Measurements from ENCODE around the gene F10. TPM values are rescaled to one million over a fixed set of nuclear protein-coding genes. Genes with fewer than 3 reads are reported as not detected.

F10 gene
- total and polyA plus RNA-seq, 4 donors = 85.3 to 199 (median 117) TPM

DNA sequence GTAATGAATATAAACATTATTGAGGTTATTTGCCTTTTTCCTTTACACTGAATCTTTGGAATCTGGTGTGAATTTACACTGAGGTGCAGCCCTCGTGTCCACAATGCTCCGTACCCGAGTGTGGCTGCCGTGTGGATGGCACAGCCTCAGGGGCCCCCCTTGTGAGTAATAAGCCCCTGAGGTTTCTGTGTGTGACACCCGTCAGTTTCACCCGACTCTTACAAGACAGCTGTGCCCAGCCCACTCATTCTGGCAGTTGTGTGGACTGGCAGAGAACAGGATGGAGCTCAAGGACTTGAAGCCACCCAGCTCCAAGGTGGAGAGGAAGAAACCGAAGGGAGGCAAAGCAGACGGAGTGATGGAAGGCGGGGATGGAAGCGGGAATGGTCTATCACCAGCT, 43.7 kb downstream of the F10 start (continued):
- TF ChIP-seq, protein P1, sequence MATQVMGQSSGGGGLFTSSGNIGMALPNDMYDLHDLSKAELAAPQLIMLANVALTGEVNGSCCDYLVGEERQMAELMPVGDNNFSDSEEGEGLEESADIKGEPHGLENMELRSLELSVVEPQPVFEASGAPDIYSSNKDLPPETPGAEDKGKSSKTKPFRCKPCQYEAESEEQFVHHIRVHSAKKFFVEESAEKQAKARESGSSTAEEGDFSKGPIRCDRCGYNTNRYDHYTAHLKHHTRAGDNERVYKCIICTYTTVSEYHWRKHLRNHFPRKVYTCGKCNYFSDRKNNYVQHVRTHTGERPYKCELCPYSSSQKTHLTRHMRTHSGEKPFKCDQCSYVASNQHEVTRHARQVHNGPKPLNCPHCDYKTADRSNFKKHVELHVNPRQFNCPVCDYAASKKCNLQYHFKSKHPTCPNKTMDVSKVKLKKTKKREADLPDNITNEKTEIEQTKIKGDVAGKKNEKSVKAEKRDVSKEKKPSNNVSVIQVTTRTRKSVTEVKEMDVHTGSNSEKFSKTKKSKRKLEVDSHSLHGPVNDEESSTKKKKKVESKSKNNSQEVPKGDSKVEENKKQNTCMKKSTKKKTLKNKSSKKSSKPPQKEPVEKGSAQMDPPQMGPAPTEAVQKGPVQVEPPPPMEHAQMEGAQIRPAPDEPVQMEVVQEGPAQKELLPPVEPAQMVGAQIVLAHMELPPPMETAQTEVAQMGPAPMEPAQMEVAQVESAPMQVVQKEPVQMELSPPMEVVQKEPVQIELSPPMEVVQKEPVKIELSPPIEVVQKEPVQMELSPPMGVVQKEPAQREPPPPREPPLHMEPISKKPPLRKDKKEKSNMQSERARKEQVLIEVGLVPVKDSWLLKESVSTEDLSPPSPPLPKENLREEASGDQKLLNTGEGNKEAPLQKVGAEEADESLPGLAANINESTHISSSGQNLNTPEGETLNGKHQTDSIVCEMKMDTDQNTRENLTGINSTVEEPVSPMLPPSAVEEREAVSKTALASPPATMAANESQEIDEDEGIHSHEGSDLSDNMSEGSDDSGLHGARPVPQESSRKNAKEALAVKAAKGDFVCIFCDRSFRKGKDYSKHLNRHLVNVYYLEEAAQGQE (IDR thresholded peaks at IDR 0.05) = no peak
- TF ChIP-seq RXRA (IDR thresholded peaks at IDR 0.05) = no peak

DNA sequence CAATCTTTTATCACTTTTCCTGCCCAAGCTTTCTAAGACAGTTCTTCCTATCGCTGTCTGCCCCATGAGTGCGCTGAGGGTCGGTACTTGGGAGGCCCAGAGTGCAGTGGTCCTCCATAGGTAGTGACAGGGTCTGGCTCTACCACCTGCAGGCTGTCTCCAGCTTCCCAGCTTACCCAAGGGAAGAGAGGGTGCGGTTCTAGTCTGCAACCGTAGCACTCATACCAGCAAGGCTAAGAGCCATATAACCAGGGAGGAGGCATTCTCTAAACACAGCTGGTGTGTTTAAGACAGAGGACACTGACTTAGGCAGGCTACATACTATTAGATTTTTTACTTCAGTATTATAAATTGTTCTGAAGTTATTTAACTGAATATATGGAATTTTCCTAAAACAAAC, 44.1 kb downstream of the F10 start:
- DNase-seq (ENCODE audit: low spot score) = no peak
- TF ChIP-seq FOXA2 (IDR thresholded peaks at IDR 0.05) (no peak), SP1 (IDR thresholded peaks at IDR 0.05) (no peak), EGR1 (IDR thresholded peaks at IDR 0.05; ENCODE audit: low read depth in 2 of 2) (no peak), ATF3 (IDR thresholded peaks at IDR 0.05) (no peak), NR2F2 (IDR thresholded peaks at IDR 0.05) (no peak), CTCF (IDR thresholded peaks at IDR 0.05; ENCODE audit: low read depth, low read length, missing input control) (no peak), FOXA1 (IDR thresholded peaks at IDR 0.05) (no peak), GABPA (IDR thresholded peaks at IDR 0.05 in 1 of 2, conservative IDR thresholded peaks at IDR 0.05 in 1 of 2) (no peak), HNF4A (conservative IDR thresholded peaks at IDR 0.05) (no peak)
- no peak overlapping the region for H3K9ac ChIP-seq (ENCODE audit: low read depth in 1 of 2, low read length in 2 of 2)
- no peak overlapping the region for H3K27ac ChIP-seq (ENCODE audit: low read depth in 1 of 2, low read length in 2 of 2)
- H3K36me3 ChIP-seq (ENCODE audit: control insufficient read depth in 4 of 4, insufficient read depth in 3 of 4, low read depth in 1 of 4, low read length in 3 of 4) = peaks cover 0 to 27% (median 10%) of the 10 kb centered on the region in 4 donors
- peaks cover 0 to 6% (median 3%) of the 10 kb centered on the region in 4 donors for H3K4me1 ChIP-seq (ENCODE audit: control insufficient read depth in 4 of 4, insufficient read depth in 4 of 4, low read length in 3 of 4)
- no peak overlapping the region for H3K4me3 ChIP-seq (ENCODE audit: low read depth in 1 of 3, low read length in 3 of 3)
- H3K9me3 ChIP-seq (ENCODE audit: control insufficient read depth in 4 of 4, low read length in 3 of 4) = no peaks in the 10 kb centered on the region
- 85% methylated on average over 5 of the region's 5 CpGs for WGBS
- H3K27me3 ChIP-seq (ENCODE audit: control insufficient read depth in 4 of 4, insufficient read depth in 4 of 4, low read length in 3 of 4) = no peaks in the 10 kb centered on the region

DNA sequence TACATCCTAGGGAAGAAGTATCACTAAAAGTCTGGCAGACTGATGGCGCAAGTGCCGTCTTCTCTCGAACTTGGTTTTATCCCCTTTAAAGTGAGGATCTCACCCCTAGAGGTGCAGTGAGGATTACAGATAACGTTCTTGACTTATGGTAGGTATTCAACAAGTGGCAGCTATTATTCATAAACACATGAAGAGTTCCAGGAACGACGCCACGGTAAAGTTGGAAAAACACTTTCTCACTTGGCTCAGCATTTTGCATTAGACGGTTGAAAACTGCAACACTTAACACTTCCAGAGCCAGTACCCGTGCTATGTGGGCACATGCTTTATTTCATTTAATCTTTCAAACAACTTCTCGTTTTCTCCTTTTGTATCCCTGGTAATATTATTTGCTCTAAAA, 44.6 kb downstream of the F10 start:
- TF ChIP-seq, protein P2, sequence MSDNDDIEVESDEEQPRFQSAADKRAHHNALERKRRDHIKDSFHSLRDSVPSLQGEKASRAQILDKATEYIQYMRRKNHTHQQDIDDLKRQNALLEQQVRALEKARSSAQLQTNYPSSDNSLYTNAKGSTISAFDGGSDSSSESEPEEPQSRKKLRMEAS (IDR thresholded peaks at IDR 0.05) = no peak
- TF ChIP-seq GABPA (IDR thresholded peaks at IDR 0.05 in 1 of 2, conservative IDR thresholded peaks at IDR 0.05 in 1 of 2) (no peak), HNF4G (IDR thresholded peaks at IDR 0.05) (no peak), FOXA2 (IDR thresholded peaks at IDR 0.05) (no peak), FOXA1 (IDR thresholded peaks at IDR 0.05) (no peak), EGR1 (IDR thresholded peaks at IDR 0.05; ENCODE audit: low read depth in 2 of 2) (no peak), HNF4A (conservative IDR thresholded peaks at IDR 0.05) (no peak), YY1 (IDR thresholded peaks at IDR 0.05) (no peak), ATF3 (IDR thresholded peaks at IDR 0.05) (no peak)
- TF ChIP-seq, protein P3, sequence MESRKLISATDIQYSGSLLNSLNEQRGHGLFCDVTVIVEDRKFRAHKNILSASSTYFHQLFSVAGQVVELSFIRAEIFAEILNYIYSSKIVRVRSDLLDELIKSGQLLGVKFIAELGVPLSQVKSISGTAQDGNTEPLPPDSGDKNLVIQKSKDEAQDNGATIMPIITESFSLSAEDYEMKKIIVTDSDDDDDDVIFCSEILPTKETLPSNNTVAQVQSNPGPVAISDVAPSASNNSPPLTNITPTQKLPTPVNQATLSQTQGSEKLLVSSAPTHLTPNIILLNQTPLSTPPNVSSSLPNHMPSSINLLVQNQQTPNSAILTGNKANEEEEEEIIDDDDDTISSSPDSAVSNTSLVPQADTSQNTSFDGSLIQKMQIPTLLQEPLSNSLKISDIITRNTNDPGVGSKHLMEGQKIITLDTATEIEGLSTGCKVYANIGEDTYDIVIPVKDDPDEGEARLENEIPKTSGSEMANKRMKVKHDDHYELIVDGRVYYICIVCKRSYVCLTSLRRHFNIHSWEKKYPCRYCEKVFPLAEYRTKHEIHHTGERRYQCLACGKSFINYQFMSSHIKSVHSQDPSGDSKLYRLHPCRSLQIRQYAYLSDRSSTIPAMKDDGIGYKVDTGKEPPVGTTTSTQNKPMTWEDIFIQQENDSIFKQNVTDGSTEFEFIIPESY (IDR thresholded peaks at IDR 0.05) = no peak
- H3K27ac ChIP-seq (ENCODE audit: low read depth in 1 of 2, low read length in 2 of 2) = no peak overlapping the region
- peaks cover 0 to 31% (median 14%) of the 10 kb centered on the region in 4 donors for H3K36me3 ChIP-seq (ENCODE audit: control insufficient read depth in 4 of 4, insufficient read depth in 3 of 4, low read depth in 1 of 4, low read length in 3 of 4)
- no peak overlapping the region for H3K9ac ChIP-seq (ENCODE audit: low read depth in 1 of 2, low read length in 2 of 2)
- no peaks in the 10 kb centered on the region for H3K9me3 ChIP-seq (ENCODE audit: control insufficient read depth in 4 of 4, low read length in 3 of 4)
- H3K27me3 ChIP-seq (ENCODE audit: control insufficient read depth in 4 of 4, insufficient read depth in 4 of 4, low read length in 3 of 4) = no peaks in the 10 kb centered on the region
- H3K4me1 ChIP-seq (ENCODE audit: control insufficient read depth in 4 of 4, insufficient read depth in 4 of 4, low read length in 3 of 4) = peaks cover 0 to 6% (median 3%) of the 10 kb centered on the region in 4 donors
- no peak overlapping the region for H3K4me3 ChIP-seq (ENCODE audit: low read depth in 1 of 3, low read length in 3 of 3)
- no peak for DNase-seq (ENCODE audit: low spot score)
- 83% methylated on average over 10 of the region's 10 CpGs for WGBS
